ENCODE measurements around the gene PAQR5. TPM values are rescaled to one million over a fixed set of nuclear protein-coding genes. Genes with fewer than 3 reads are reported as not detected.
A peak's percentile ranks its signal among the peaks of the same experiment; 100 is the strongest.

PAQR5 gene, protein sequence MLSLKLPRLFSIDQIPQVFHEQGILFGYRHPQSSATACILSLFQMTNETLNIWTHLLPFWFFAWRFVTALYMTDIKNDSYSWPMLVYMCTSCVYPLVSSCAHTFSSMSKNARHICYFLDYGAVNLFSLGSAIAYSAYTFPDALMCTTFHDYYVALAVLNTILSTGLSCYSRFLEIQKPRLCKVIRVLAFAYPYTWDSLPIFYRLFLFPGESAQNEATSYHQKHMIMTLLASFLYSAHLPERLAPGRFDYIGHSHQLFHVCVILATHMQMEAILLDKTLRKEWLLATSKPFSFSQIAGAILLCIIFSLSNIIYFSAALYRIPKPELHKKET
- total RNA-seq (2021; ENCODE audit: unreplicated experiment) (34.0 TPM), Bru-seq, nascent RNA (percentile 69 among the genes with signal in this experiment), BruChase-seq, experiment 1, labeled RNA remaining after a 6-hour chase (percentile 76 among the genes with signal in this experiment), BruChase-seq, experiment 2, labeled RNA remaining after a 2-hour chase (percentile 62 among the genes with signal in this experiment)
- polyA plus RNA-seq (2012): 30.6 and 30.9 TPM in 2 replicates
- long read RNA-seq, full-length matches to known transcripts: 4 of 33 reads
- long read RNA-seq, partial matches to known transcripts: 13 of 33 reads
- long read RNA-seq, other reads (novel, unspliced or antisense): 16 of 33 reads

DNA sequence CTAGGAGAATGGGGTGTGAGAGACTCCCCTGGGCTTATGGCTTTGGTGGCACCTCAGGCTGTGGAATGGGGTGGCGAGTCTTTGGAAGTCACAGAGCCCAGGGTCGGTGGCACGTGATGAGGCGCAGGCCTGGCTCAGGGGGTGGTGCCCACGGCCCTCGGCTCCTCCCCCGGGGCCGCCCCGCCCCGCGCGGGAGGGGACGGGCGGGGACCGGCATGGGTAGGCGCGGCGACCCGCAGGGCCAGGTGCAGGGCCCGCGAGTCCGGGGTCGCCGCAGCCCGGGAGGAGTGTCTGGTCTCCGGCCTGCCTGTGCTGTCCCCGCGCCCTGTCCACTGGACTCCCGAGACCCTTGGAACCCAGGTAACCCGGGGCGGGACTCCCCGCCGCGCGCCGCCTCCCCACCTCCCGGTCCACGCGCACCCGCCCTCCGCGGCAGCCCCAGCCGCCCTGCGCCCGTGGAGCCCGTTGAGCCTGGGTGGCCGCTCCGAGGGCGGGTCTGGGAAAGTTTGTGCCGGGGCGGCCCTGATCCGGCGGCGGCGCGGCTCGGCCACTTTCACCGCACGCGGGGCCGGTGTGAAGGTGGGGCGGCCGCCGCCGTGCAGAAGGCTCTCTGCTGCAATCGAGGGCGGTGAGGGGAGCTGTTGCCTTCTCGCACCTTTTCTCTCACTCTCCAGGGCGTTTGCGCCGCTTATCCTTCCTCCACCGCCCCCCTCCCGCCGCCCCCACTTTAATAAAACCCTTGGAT, at the start of gene PAQR5:
Gene PAQR5 (plus strand): TSS at position 216 of the 745 bp plus-strand sequence. CDS start 61,169 bp downstream, outside the sequence.
- no TSS peak for BruUV-seq (replicated peaks)
- H3K9me2 ChIP-seq (ENCODE audit: insufficient read depth): no peaks in the 10 kb centered on the region
- DNase-seq (ENCODE audit: low read depth, low spot score) (no peak), ATAC-seq (peak; percentile 95)
- no peaks in the 10 kb centered on the region for H3K27me3 ChIP-seq (ENCODE audit: insufficient read depth, low read length)
- RAD21 ChIA-PET (ENCODE audit: low non-redundant PET in 1 of 2, low total read pairs in 2 of 2, uncharacterized antibody in 2 of 2, unreplicated experiment in 2 of 2): no interaction called here
- H3K9ac ChIP-seq (ENCODE audit: low read length): peak within 1 kb of the TSS; percentile 70
- peak within 1 kb of the TSS; percentile 52 to 72 for H3K4me3 ChIP-seq (replicated peaks in 1 of 2; ENCODE audit: low read depth in 1 of 2, low read length in 2 of 2)
- H3K27ac ChIP-seq (ENCODE audit: low read depth, low read length): peak within 1 kb of the TSS; percentile 50; the same call in 1 of the 2 replicates
- peak within 1 kb of the TSS; percentile 92 for H3K4me2 ChIP-seq (ENCODE audit: low read length)
- no peaks in the 10 kb centered on the region for H3K36me3 ChIP-seq (ENCODE audit: control insufficient read depth in 1 of 2, insufficient read depth in 2 of 2, low read length in 2 of 2)
- 0 out of 2 replicates have a peak, but pooled peaks cover 5% of the 10 kb centered on the region for H3K79me2 ChIP-seq (ENCODE audit: insufficient read depth, low read length)
- intact Hi-C loops (cut with micrococcal nuclease): loop anchor here (5.0 kb wide), 1 partner anchor 93 kb away; no protein-coding TSS in a partner anchor
- POLR2A ChIA-PET: no interaction called here
- H3K9me3 ChIP-seq (ENCODE audit: control insufficient read depth in 1 of 2, insufficient read depth in 1 of 2, low read depth in 1 of 2, low read length in 2 of 2): no peaks in the 10 kb centered on the region
- CTCF ChIA-PET: interaction anchor here (1.0 kb wide), 1 partner anchor 95 kb away, joined by 3 read pairs; no protein-coding TSS in a partner anchor
- H2AFZ ChIP-seq (ENCODE audit: low read depth, low read length, poor library complexity, severe bottlenecking): peak within 1 kb of the TSS; percentile 96
- no peaks in the 10 kb centered on the region for H4K20me1 ChIP-seq (ENCODE audit: insufficient read depth)
- H3K4me1 ChIP-seq (ENCODE audit: control insufficient read depth in 1 of 2, insufficient read depth in 2 of 2, low read length in 2 of 2): peaks cover 20 to 40% of the 10 kb centered on the region in 2 experiments; a peak in 3 of 4 replicates
- TF ChIP-seq EGR1 (IDR thresholded peaks at IDR 0.05; ENCODE audit: low read depth) (no peak), SRF (IDR thresholded peaks at IDR 0.05; ENCODE audit: low read depth) (no peak), ELF1 (IDR thresholded peaks at IDR 0.05; ENCODE audit: borderline replicate concordance, low read depth) (no peak), POLR2A (IDR thresholded peaks at IDR 0.05; ENCODE audit: borderline replicate concordance, extremely low read depth, insufficient read depth, insufficient read length) (no peak), ZFX (IDR thresholded peaks at IDR 0.05) (0 out of 2 replicates have a peak, but pooled peaks have one; percentile 26), CEBPB (IDR thresholded peaks at IDR 0.05; ENCODE audit: low read depth) (no peak), SIN3A (IDR thresholded peaks at IDR 0.05; ENCODE audit: low read depth) (no peak), EZH2phosphoT487 (IDR thresholded peaks at IDR 0.05; ENCODE audit: borderline replicate concordance) (no peak), YY1 (IDR thresholded peaks at IDR 0.05; ENCODE audit: extremely low read depth, insufficient replicate concordance, low read depth, low read length) (no peak), POLR2AphosphoS5 (IDR thresholded peaks at IDR 0.05; ENCODE audit: low read depth, low read length) (peak; percentile 59; the same call in 1 of the 2 replicates), EZH2 (IDR thresholded peaks at IDR 0.05) (no peak)
- TF ChIP-seq, protein P1, sequence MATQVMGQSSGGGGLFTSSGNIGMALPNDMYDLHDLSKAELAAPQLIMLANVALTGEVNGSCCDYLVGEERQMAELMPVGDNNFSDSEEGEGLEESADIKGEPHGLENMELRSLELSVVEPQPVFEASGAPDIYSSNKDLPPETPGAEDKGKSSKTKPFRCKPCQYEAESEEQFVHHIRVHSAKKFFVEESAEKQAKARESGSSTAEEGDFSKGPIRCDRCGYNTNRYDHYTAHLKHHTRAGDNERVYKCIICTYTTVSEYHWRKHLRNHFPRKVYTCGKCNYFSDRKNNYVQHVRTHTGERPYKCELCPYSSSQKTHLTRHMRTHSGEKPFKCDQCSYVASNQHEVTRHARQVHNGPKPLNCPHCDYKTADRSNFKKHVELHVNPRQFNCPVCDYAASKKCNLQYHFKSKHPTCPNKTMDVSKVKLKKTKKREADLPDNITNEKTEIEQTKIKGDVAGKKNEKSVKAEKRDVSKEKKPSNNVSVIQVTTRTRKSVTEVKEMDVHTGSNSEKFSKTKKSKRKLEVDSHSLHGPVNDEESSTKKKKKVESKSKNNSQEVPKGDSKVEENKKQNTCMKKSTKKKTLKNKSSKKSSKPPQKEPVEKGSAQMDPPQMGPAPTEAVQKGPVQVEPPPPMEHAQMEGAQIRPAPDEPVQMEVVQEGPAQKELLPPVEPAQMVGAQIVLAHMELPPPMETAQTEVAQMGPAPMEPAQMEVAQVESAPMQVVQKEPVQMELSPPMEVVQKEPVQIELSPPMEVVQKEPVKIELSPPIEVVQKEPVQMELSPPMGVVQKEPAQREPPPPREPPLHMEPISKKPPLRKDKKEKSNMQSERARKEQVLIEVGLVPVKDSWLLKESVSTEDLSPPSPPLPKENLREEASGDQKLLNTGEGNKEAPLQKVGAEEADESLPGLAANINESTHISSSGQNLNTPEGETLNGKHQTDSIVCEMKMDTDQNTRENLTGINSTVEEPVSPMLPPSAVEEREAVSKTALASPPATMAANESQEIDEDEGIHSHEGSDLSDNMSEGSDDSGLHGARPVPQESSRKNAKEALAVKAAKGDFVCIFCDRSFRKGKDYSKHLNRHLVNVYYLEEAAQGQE (IDR thresholded peaks at IDR 0.05; ENCODE audit: low read depth): no peak
- TF ChIP-seq, protein P2, sequence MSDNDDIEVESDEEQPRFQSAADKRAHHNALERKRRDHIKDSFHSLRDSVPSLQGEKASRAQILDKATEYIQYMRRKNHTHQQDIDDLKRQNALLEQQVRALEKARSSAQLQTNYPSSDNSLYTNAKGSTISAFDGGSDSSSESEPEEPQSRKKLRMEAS (IDR thresholded peaks at IDR 0.05): peak; percentile 63; the same call in 1 of the 2 replicates
- TF ChIP-seq, protein P3, sequence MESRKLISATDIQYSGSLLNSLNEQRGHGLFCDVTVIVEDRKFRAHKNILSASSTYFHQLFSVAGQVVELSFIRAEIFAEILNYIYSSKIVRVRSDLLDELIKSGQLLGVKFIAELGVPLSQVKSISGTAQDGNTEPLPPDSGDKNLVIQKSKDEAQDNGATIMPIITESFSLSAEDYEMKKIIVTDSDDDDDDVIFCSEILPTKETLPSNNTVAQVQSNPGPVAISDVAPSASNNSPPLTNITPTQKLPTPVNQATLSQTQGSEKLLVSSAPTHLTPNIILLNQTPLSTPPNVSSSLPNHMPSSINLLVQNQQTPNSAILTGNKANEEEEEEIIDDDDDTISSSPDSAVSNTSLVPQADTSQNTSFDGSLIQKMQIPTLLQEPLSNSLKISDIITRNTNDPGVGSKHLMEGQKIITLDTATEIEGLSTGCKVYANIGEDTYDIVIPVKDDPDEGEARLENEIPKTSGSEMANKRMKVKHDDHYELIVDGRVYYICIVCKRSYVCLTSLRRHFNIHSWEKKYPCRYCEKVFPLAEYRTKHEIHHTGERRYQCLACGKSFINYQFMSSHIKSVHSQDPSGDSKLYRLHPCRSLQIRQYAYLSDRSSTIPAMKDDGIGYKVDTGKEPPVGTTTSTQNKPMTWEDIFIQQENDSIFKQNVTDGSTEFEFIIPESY (IDR thresholded peaks at IDR 0.05; ENCODE audit: extremely low read depth, insufficient replicate concordance, low read length): no peak
- TF ChIP-seq, protein P4, sequence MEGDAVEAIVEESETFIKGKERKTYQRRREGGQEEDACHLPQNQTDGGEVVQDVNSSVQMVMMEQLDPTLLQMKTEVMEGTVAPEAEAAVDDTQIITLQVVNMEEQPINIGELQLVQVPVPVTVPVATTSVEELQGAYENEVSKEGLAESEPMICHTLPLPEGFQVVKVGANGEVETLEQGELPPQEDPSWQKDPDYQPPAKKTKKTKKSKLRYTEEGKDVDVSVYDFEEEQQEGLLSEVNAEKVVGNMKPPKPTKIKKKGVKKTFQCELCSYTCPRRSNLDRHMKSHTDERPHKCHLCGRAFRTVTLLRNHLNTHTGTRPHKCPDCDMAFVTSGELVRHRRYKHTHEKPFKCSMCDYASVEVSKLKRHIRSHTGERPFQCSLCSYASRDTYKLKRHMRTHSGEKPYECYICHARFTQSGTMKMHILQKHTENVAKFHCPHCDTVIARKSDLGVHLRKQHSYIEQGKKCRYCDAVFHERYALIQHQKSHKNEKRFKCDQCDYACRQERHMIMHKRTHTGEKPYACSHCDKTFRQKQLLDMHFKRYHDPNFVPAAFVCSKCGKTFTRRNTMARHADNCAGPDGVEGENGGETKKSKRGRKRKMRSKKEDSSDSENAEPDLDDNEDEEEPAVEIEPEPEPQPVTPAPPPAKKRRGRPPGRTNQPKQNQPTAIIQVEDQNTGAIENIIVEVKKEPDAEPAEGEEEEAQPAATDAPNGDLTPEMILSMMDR (IDR thresholded peaks at IDR 0.05 in 2 of 3, conservative IDR thresholded peaks at IDR 0.05 in 1 of 3; ENCODE audit: borderline replicate concordance in 1 of 3, insufficient read depth in 1 of 3, low read depth in 2 of 3, low read length in 2 of 3): no peak

Measured in HCT116 (cell line).